COLO668 (cell line): ENCODE data around the gene UAP1L1.

ENCODE experiments used
- DNase-seq: peaks from one replicate; lab custom pipeline; 2025; ENCODE audit not compliant: unreplicated experiment; lab: John Stamatoyannopoulos, UW

UAP1L1 gene

DNA sequence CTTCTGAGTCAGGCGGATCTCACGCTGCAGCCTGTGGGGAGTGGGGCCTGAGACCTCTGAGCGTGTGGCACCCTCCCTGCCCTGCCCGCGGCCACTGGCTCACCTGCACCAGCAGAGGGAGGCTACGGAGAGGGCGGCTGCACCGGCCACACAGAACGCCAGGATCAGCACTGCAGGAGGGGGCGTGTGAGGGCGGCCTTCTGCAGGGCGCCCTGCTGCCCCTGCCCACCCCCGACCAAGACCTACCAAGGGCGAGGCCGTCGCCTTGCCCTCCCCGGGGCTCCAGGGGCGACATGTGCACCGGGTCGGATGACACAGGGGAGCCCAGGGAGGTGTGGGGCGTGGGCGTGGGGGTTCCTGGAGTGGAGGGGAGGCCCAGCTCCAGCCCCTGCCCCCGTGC lies 36.7 kb upstream of the UAP1L1 start:
- DNase-seq, result no peak

DNA sequence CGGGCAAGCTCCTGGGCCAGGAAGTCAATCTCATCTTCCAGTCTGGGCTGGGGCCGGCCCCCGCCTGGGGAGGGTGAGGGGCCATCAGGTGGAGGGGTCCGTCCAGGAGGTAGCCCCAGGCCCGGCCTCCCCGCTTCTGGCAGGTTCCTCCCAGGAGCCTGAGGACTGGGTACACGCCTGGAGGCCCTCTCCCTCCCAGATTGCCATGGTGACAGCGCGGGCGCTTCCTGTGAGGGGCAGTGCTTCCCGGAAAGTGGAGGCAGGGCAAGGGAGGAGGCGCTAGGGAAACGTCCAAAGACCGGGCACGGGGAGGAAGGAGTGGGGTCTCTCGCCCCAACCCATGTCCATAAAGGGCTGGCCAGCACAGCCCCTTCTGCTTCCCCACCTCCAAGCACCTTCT lies 36.2 kb upstream of the UAP1L1 start:
- no peak for DNase-seq

DNA sequence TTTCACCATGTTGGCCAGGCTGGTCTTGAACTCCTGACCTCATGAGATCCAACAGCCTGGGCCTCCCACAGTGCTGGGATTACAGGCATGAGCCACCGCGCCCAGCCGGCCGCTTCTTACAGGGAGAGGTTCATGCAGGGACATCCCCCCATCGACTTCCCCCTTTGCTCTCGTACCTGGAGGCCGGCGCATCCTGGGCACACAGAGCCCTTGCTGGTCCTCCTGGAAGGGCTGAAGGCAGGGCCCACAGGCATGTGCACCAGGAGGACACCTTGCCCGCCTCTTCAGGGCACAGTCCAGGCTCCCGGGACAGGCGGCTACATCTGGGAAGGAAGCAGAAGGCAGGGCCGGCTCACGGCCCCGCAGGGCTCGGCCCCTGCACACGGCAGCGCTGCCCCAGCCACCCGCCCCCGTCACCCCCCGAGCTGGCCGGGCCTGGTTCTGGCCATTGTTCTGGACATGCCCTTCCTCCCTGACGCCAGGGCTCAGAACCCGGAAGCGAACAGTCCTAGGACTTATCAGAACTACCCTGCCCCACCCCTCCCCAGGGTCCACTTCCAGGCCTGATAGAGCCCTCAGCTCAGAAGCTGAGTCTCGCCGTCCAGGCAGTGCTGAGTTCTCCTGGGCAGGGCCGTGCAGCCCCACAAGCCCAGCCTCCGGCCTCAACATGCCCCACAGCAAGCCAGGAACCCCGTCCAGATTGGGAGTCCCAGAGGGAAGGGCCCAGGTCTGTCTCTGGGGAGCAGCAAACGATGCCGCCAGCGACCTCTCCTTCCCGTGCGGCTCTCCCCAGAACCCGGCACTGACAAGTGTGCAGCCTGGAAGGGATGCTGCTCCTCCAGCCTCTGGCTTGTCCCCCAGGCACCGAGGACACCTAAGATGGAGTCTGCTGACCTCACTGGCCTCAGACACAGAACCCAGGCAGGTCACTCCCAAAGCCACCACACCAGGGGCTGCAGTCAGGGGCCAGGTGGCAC lies 34.3 kb upstream of the UAP1L1 start:
- DNase-seq, result no peak

DNA sequence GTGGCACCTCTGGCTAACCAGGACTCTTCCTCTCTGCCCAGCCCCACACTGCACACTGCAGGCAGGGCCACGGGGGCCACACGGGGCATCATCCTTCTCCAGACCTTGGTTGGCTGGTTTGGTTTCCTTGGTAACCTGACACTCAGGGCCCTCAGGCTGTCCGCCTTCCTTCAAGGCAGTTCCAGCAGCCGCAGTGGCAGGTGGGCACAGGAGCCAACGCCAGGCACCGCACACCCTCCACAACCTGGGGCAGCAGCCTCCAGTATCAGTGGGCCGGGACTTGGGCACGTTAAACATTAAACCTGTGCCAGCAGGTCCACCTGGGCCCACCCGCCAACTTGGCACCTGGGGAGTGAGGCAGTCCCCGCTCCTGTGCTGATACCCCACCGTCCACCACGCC lies 33.3 kb upstream of the UAP1L1 start:
- DNase-seq, result peak; percentile 72

DNA sequence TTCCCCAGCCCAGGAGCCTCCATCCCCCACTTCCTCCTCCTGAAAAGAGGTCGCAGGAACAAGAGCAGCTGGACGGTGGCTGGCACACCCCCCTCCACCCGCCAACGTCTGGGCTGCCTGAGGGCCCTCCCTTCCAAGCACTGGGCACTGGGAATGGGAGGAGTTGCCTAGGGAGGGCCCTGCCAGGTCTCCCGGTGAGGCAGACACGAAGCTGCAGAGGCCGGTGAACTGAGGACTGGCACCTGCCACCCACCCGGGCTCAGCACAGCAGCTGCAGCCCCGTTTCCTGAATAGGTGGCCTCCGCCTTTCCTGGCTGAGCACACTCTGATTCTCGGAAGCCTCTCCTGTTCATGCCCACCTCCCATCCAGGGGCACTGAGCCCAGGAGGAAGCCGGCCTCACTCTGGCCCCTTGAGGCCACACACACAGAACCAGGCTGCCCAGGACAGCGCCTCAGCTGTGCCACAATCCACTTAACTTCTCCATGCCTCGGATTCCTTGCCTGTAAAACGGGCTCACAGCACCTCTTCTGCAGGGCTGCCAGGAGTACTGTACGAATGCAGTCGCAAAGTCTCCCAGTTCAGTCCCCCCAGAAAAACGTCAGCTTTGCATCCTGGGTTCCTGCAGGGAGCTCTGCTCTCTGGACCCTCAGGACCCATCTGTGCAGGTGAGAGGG lies 32.7 kb upstream of the UAP1L1 start:
- peak; percentile 84 for DNase-seq

DNA sequence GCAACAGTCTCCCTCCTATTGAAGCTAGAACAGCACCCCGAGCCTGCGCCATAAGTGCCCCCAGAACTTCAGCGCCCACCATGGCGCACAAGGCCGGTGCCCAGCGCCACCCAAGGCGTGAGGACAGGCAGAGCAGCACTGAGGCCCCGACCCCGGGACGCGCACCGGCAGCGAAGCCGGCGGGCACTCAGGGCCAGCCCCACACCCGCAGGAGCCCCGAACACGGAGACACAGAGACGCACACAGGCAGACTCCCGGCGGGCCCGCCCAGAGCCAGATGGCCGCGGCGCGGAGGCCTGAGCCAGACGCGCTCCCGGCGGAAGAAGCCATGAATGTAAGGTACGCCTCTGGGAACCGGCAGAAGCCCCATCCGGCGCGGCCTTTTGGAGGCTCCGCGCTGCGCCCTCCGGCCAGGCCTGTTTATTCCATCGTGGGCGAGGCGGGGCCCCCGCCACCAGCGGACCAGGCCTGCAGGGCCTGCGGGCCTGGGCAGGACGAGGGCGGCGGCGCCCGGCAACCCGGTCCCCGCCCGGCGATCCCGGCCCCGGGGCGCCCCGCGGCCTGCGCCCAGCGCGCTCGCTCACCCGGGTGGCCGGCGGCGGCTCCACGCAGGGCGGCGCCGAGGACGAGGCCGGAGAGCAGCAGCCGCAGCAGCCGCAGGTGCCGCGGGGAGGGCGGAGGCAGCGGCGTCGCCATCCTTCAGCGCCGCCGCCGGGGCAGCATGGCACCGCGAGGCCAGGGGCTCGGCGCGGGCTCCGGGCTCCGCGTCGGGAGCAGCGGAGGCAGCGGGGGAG lies 31.8 kb upstream of the UAP1L1 start:
- DNase-seq, result peak; percentile 76

DNA sequence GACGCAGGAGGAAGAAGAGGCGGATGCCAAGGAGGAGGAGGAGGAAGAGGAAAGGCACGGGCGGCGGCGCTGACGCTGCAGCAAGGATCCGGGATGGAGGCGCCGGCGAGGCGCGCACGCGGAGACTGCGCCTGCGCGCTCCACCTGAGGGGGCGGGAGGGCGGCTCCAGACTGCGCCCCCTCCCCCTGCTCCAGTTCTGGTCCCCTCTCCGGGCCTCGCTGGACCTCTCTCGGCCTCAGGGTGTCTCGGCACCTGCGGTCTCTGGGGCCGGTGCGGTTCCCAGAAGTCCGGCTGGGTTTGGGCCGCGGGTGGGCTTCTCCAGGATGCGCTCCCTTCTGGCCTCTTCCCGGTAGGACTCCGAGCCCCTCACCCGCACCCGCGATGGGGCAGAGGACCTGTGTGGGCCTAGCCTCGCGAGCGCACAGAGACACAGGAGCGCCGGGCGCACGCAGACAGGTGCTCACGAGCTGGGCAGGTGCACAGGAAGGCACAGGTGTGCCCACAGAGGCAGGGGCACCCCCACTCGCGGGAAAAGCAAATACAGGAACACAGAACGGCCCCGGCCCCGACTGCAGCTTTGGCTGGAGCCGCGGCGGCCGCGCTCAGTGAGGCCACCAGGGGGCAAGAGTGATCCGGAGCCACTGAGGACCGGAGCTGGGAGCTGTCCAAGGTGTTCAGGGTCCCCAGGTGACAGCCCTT lies 31.1 kb upstream of the UAP1L1 start, which contains the start of gene NPDC1:
Gene NPDC1 (minus strand): TSS at position 90 of the 700 bp plus-strand sequence. CDS start 188 bp downstream, outside the sequence.
- peak; percentile 98 for DNase-seq

DNA sequence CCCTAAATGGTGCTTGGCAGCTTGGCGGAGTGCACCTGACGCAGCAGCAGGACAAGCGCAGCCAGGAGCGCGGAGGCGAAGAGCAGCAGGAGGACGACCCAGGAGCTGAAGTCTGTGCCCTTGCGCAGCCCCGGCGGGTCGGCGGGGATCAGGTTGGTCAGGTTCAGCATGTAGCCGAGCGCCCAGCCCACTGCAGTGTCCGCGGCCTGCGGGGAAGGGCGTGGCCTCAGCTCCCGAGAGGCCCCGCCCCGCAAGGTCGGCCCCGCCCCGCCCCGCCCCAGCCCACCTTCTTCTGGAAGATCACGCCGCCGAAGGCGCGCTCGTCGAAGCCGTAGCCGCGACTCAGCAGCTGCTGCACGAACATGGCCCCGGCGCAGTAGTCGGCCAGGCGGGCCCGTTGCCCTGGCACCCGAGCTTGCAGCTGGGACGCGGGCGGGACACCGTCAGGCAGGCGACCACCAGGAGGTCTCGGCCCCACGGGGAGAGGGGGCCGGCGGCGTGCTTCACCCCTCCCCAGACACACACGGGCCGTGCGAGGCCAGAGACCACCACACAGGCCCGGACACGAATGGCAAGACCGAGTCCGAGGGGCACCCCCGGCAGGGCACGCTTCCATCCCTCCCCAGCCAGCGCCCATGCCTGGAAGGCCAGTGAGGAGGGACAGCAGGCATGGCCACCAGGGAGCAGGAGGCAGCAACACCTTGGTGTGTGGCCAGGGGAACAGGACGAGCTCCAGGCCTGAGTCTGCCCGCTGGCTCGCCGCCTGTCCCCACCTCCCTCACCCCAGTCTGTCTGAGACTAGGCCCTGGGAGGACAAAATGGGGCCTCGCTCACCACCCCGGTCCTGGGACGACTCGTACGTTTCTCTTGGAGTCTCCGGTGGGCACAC lies 28.4 kb upstream of the UAP1L1 start:
- no peak for DNase-seq

DNA sequence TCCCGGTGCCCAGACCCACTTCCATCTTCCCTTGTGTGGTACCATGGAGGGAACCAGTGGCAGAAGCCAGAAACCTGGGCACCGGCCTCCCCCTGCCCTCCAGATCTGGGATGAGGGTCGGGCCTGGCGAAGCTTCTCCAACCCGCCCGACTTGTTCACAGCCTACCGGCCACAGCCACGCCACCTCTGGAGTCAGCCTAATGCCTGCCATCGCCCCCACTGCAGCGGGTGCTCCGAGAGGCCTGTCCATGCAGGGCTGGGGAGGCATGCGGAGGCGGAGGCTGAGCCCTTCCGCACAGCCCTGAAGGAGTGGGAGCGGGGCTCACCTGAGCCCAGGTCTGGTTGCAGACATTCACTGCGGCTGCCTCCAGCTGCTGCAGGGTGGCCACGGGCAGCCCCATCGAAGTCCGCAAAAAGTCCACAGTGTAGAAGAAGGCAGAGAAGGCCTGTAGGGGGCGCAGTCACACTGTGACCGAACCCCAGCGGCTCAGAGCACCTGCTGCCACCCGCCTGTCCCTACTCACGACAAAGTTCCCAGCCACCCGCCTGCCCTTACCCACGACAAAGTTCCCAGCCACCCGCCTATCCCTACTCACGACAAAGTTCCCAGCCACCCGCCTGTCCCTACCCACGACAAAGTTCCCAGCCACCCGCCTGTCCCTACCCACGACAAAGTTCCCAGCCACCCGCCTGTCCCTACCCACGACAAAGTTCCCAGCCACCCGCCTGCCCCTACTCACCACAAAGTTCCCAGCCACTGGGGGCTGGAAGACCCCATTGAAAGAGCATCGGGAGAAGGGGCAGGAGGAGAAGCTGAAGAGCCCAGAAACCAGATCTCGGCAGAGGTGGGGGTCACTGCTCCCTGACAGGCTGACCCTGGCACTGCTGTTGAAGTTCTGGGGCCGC lies 27.5 kb upstream of the UAP1L1 start:
- DNase-seq, result peak; percentile 88

DNA sequence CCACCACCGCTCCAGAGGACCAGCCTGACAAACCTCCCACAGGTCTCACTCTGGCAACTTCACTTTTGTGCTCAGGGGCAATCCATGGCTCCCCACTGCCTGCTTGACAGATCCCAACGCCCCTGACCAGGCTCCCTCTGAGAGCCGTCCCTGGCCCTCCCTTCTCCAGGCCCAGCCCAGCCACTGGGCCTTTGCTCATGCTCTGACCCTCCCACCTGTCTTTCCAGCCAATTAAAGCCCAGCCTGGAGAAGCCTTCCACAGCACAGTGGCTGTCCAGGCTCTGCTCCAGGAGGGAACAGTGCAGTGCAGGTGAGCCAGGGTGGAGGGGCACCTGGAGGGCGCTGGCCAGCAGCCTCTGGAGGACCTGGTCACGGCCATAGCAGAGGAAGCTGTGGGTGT lies 26.7 kb upstream of the UAP1L1 start:
- no peak for DNase-seq

DNA sequence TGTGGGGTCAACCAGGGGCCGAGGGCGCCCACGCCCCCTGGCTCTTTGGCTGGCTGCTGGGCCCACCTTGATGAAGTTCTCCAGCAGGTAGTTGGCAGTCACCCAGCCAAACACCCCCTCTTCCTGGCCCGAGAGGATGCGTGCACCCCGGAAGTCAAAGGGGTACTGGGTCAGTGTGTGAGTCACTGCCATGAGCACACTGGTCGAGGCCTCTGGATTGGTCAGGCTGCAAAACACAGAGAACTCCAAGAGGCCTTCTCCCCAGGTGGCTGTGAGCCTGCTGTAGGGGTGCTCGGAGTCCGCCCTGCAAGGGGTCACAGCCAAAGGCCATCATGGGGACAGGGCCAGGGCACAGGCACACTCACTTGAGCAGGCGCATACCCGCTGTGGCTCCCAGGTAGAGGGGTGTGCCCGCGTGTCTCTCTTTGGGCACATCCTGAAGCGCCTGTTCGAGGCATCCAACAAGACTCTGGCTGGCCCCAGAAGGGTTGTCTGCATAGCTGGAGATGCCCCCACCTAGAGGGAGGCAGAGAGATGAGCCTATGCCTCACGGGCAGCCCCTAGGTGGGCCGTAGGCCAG lies 26.1 kb upstream of the UAP1L1 start:
- DNase-seq, result no peak

DNA sequence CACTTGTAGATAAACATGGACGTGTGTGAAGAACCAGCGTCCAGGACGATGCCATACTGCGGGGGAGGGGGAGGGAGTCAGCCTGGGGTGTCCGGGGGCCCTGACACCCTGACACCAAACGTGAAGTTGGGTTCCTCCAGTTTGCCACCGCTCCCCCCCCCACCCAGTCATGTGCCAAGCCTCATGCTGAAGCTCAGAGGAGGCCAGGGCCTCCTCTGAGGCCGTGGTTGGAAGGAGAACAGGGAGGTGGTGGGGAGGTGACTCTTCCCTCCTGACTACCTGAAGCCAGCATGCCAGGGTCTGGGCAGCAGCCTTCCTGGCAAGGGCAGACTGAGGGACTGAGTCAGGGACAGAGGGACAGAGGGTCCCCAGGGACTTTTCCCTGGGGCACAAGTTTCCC lies 25.0 kb upstream of the UAP1L1 start:
- no peak for DNase-seq

DNA sequence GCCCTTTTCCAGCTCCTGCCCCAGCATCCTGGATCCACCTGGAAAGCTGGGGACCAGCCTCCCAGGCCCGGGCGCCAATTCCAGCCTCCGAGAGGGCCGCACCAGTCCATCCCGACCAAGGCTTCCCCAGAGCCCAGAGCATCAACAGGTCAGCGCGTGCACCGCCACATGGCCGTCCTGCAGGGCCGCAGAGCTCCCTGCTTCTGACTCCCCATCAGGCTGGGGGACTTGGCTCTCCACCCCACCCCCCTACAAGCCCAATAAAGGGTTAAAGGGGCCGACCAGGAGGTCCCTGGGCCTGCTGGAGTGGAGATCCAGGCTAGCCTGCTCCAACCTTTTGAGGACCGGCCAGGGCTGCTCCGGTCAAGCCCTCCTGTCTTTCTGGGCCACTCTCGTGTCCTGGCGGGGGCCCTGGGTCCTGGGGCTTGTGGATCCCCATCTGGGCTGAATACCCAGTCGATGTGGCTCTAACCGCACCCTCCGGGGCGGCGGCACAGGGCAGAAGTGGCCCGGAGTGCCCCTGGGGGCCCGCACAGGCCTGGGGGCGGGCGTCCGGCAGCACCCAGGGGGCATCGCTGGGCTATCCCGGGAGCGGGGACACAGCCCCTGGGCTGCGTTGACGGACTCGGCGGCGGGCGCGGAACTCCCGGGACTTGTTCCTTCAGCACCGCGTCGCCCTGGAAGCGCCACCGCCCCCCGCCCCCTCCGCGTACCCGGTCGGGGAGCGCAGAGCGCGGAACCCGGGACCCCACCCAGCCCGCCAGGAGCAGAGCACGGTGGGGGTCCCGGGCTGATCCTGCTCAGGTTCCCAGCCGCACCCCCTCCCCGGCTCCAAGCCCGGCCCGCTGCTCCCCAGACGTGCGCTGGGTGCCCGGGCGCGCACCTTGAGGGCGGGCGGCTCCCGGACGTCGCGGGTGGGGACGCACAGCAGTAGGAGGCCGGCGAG lies 24.0 kb upstream of the UAP1L1 start:
- peak; percentile 69 for DNase-seq

DNA sequence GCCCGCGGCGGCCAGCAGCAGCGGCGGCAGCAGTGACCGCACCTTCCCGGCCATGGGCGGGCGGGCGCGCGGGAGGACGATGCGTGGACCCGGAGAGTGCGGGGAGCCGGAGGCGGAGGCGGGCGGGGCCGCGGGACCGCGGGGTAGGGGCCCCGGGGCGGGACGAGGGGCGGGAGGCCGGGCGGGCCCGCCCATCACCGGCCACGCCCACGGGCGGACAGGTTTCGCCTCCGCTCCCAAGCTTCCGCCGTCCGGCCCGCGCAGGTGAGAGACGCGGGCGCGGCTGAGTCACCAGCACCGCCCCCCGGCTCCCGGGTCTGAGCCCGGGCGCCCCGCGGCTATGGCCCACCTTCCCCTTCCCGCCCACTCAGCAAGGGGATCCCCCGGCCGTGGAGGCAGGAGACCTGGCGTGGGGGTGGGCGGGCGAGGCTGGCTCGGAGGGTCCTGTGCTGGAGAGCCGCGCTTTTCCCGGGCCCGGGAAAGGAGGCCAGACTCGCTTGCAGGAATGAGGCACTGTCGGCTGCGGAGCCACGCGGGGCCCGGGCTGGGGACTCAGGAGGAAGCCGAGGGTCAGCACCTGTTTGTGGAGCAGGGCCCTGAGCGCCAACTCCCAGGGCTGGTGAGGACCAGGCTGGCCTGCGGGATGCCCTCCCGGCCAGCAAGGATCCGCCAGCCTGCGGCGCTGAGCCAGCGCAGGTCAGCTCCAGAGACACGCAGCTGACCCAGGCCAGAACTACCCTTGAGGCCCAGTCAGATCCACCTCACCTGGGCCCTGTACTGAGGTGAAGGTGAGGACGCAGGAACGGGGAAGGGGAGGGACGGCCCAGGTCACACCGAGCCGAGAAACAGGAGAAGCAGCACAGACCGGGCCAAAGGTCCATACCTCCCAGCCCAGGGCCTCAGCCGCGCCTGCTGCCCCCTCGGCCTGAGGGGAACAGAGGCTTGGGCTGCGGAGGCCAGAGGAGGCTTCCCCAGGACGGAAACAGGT lies 23.1 kb upstream of the UAP1L1 start, which contains the start of gene ENTPD2:
Gene ENTPD2 (minus strand): TSS at position 118 of the 988 bp plus-strand sequence. CDS start 64 bp downstream, at position 54.
- peak; percentile 89 for DNase-seq

DNA sequence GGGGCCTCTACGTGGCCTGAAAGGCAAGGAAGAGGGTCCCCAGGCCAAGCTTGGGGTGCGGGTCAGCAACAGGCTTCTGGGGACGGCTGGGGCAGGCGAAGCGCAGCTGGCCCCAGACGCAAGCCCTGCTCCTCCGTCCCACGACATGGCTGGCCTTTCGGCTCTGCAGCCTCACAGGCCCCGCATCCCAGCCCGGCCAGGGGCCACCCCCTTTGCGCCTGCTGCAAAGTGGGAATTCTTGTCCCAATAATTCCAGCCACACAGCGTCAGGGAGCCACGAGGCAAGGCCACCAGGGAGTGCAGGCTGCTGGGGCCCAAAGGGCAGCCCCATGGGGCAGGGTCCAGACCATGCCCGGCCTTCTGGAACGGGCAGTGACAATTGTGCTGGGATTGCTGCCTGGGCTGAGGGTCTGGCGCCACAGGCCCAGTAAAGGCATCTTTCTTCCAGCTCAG lies 22.4 kb upstream of the UAP1L1 start:
- no peak for DNase-seq
